GM12865 (cell line): ENCODE measurements around the gene DCBLD1.

Experiments
- DNase-seq: peaks from one replicate; pipeline ENCODE4 v3.0.0; 2010; ENCODE audit warnings: low read depth
- H3K4me3 ChIP-seq: 2 replicates; pipeline ENCODE4 v1.5.1; 2011; ENCODE audit warnings: mild to moderate bottlenecking, low read depth, low read length, control low read depth
- CTCF ChIP-seq: IDR thresholded peaks from 2 replicates; pipeline ENCODE4 v1.5.1; 2011; ENCODE audit warnings: low read length, control low read depth, low read depth, inconsistent platforms; ENCODE audit not compliant: insufficient read depth; ENCODE audit errors: missing control alignments

Gene DCBLD1

DNA sequence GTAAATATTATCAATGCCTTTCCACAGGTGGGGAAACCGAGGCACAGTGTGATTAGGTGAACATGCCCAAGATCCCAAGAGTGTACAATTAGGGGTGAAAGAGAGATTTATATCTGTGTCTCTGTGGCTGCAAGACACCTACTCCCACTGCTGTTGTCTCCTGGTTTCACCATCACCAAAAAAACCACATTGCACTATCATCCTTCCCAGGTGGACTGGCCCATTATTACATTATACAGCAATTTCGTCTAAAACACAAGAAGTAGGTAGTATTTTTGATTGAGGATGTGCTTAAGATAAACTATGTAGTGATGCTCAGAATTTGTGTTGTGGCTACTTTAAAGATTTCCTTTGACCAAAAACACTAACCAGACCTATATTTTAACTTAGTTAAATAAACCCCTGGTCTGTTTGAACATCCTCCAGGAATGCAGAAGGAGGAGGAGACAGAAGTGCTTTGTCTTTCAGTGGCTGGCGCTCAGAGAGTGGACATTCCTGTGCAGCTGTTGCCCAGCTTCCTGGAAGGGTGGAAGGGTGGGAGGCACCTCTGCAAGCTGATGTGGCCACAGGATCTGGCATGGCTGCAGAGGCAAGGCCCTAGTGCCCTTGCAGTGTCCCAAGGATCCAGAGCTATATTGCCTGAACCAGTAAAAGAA, 23.8 kb downstream of the DCBLD1 start:
- H3K4me3 ChIP-seq, result no peak overlapping the region
- no peak for DNase-seq
- TF ChIP-seq CTCF, result no peak

- no peak for DNase-seq
- no peak overlapping the region for H3K4me3 ChIP-seq
- no peak for TF ChIP-seq CTCF
Observed at GRCh38 chr6:117506907-117507306, 24.4 kb downstream of the DCBLD1 start.

- DNase-seq, result no peak
- no peak overlapping the region for H3K4me3 ChIP-seq
- TF ChIP-seq CTCF, result no peak
Observed at GRCh38 chr6:117508450-117508971, 26.0 kb downstream of the DCBLD1 start.

DNA sequence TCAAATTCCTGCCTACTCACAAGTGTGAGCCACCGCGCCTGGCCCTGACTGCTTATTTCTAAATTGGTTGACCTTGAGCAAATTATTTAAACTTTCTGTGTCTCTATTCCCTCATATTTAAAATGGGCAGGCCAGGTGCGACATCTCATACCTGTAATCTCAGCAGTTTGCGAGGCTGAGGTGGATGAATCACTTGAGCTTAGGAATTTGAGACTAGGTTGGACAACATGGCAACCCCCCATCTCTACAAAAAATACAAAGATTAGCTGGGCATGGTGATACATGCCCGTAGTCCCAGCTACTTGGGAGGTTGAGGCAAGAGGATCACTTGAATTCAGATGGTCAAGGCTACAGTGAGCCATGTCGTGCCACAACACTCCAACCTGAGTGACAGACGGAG, 26.5 kb downstream of the DCBLD1 start:
- no peak for TF ChIP-seq CTCF
- DNase-seq, result no peak

DNA sequence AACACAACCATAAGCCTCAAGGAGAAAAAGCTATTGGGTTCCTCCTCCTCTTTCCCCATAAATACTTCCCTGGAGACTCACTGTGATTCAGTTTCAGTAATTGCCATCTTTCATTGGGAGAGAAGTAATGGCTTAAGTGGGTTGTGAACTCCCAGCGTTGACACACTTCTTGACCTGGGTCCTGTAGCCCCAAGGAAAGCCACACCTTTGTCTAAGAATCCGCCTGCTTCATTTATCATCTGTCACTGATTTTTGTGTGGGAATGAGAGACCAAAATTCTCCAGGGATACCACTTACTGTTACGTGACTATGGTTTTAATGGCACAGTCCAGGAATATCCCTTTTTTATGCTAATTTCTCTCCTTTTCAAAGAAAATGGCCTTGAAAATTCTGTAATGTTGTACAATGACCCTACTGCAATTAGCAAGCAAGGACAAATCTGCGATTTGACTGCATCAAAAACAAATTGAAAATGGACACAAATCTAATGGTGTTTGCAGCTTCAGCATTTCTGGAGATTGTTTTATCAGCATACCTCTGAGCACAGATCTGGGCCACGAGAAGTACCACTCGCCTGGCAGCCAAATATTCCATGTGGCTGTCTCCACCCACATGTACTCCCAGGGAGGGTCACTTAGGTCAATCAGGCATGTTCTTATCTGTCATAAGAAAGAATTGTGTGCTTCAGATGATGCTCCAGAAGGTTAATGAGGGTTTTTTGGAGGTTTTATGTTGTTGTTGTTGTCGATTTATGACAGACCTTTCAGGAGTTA, 29.8 kb downstream of the DCBLD1 start:
- H3K4me3 ChIP-seq, result no peak overlapping the region
- no peak for TF ChIP-seq CTCF
- no peak for DNase-seq

More for the DNA sequence above, 26.5 kb downstream of the DCBLD1 start:
- H3K4me3 ChIP-seq, result no peak overlapping the region

DNA sequence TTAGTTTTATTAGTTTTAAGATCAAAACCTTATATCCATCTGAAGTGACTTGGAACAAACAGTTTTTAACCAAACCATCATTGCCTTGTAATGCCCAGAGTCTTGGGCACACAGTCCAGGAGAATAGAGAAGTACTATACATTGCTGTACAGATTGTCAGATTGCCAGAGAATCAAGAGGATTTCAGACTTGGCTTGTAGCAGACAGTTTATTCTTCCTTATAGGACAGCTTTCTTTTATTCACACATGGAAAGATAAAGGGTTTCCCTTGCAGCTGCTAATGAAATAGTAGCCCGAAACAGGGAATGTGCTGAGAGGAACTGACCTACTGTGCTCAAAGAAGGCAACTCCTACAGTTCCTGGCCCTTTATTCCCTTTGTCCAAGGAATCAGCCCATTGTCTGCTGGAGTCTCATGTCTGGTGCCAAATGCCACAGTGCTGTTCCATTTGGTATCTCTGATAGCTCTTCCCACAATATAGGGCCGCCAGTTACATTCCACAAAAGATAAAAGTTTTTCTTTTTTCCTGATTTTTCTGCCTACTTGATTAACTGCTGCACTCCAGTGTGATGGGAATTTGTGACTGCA, 30.6 kb downstream of the DCBLD1 start:
- no peak overlapping the region for H3K4me3 ChIP-seq
- TF ChIP-seq CTCF, result no peak

More for the DNA sequence above, 30.6 kb downstream of the DCBLD1 start:
- no peak for DNase-seq
